Chondrocyte (in vitro differentiated cells): ENCODE data around the gene CALCB. TPM values are rescaled to one million over a fixed set of nuclear protein-coding genes. Genes with fewer than 3 reads are reported as not detected.

Source experiments
- DNase-seq: peaks from one replicate; pipeline ENCODE4 v3.0.0; 2021; ENCODE audit warnings: mixed read lengths, low spot score
- H3K27ac Mint-ChIP-seq: one replicate; pipeline ENCODE4 v1.8.0; 2021; ENCODE audit warnings: mild to moderate bottlenecking, moderate library complexity, mixed read lengths; ENCODE audit not compliant: unreplicated experiment
- H3K27me3 Mint-ChIP-seq: 2 replicates; pipeline ENCODE4 v1.8.0; 2021; ENCODE audit warnings: low read depth, mixed read lengths
- H3K36me3 Mint-ChIP-seq: 2 replicates; pipeline ENCODE4 v1.8.0; 2021; ENCODE audit warnings: low read depth, mixed read lengths
- H3K4me1 Mint-ChIP-seq: 2 replicates; pipeline ENCODE4 v1.8.0; 2021; ENCODE audit warnings: low read depth, mild to moderate bottlenecking, mixed read lengths
- H3K4me3 Mint-ChIP-seq: one replicate; pipeline ENCODE4 v1.8.0; 2021; ENCODE audit warnings: mild to moderate bottlenecking, moderate library complexity, mixed read lengths; ENCODE audit not compliant: unreplicated experiment
- H3K9me3 Mint-ChIP-seq: 2 replicates; pipeline ENCODE4 v1.8.0; 2021; ENCODE audit warnings: low read depth, mixed read lengths
- CTCF ChIP-seq: fragments of 200-600 bp; sonication (generic); IDR thresholded peaks from 2 replicates; pipeline ENCODE4 v1.5.0; 2021; ENCODE audit warnings: antibody characterized with exemption, mild to moderate bottlenecking, moderate library complexity
- total RNA-seq: library from RNA; stranded (reverse); gene quantifications from 3 replicates; pipeline ENCODE4 v1.2.1, GENCODE V29; 2021

Gene CALCB
- total RNA-seq, 1 donor from 2014 or later = not detected

GRCh38 chr11:15113381-15113780 is 40.0 kb downstream of the CALCB start:
- Mint-ChIP-seq H3K4me3 (no peak overlapping the region), H3K27me3 (peaks cover 20% of the 10 kb centered on the region), H3K4me1 (peaks cover 4% of the 10 kb centered on the region), H3K36me3 (no peaks in the 10 kb centered on the region), H3K27ac (no peak overlapping the region), H3K9me3 (no peaks in the 10 kb centered on the region)
- TF ChIP-seq CTCF = no peak
- DNase-seq = no peak

- peaks cover 23% of the 10 kb centered on the region for H3K27me3 Mint-ChIP-seq
Measured at GRCh38 chr11:15114501-15115475, 41.4 kb downstream of the CALCB start, which contains the start of gene INSC. TSS of gene INSC (plus strand) at chr11:15114923. CDS start at chr11:15149175, 34,252 bp downstream.

GRCh38 chr11:15115686-15116085 is 42.3 kb downstream of the CALCB start:
- peaks cover 23% of the 10 kb centered on the region for H3K27me3 Mint-ChIP-seq
- H3K9me3 Mint-ChIP-seq = no peaks in the 10 kb centered on the region
- no peak overlapping the region for H3K4me3 Mint-ChIP-seq
- H3K36me3 Mint-ChIP-seq = no peaks in the 10 kb centered on the region
- TF ChIP-seq CTCF = no peak
- H3K4me1 Mint-ChIP-seq = peaks cover 4% of the 10 kb centered on the region
- no peak for DNase-seq
- H3K27ac Mint-ChIP-seq = no peak overlapping the region

More at GRCh38 chr11:15114501-15115475, 41.4 kb downstream of the CALCB start, which contains the start of gene INSC:
- DNase-seq = no peak
- Mint-ChIP-seq H3K9me3 (no peaks in the 10 kb centered on the region), H3K27ac (no peak within 1 kb of the TSS), H3K4me3 (peak within 1 kb of the TSS; percentile 57), H3K4me1 (peaks cover 4% of the 10 kb centered on the region), H3K36me3 (no peaks in the 10 kb centered on the region)
- TF ChIP-seq CTCF = no peak

- Mint-ChIP-seq H3K27me3 (peaks cover 23% of the 10 kb centered on the region), H3K9me3 (no peaks in the 10 kb centered on the region), H3K4me3 (no peak overlapping the region), H3K27ac (no peak overlapping the region), H3K4me1 (peaks cover 4% of the 10 kb centered on the region), H3K36me3 (no peaks in the 10 kb centered on the region)
- no peak for TF ChIP-seq CTCF
- DNase-seq = no peak
Measured at GRCh38 chr11:15117751-15118150, 44.4 kb downstream of the CALCB start.

GRCh38 chr11:15118431-15118830 is 45.0 kb downstream of the CALCB start:
- no peak for TF ChIP-seq CTCF
- H3K4me3 Mint-ChIP-seq = no peak overlapping the region
- H3K27ac Mint-ChIP-seq = no peak overlapping the region
- DNase-seq = no peak
- no peaks in the 10 kb centered on the region for H3K36me3 Mint-ChIP-seq
- H3K4me1 Mint-ChIP-seq = peaks cover 4% of the 10 kb centered on the region
- peaks cover 23% of the 10 kb centered on the region for H3K27me3 Mint-ChIP-seq
- no peaks in the 10 kb centered on the region for H3K9me3 Mint-ChIP-seq
